ENCODE measurements around the gene PDHX. TPM values are rescaled to one million over a fixed set of nuclear protein-coding genes. Genes with fewer than 3 reads are reported as not detected.
"Not testable (repeated sequence)": the region's sequence is repeated elsewhere in the genome, so short reads cannot be mapped to it uniquely, and the experiment has no call there.

Gene PDHX
- total RNA-seq, 1 donor from 2014 or later, result 18.6 TPM

DNA sequence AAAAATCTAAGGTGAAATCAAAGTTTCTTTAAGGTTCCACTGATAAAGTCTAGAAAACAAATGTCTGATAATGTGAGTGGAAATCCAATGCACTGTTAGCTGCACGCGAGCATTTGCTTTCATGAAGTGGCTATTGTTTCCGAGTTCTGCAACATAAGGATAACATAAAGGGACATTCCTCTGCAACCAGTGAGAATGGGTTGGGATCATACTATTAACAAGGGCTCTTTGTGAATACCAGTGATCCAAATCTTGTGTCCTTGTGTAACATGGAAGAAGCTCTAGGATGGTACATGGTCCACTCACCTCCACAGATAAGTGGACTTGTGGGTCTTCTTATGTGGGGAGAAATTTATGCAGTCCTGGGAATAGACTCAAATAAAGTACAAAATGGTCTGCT is 24.8 kb upstream of the PDHX start:
- TF ChIP-seq, protein P1, sequence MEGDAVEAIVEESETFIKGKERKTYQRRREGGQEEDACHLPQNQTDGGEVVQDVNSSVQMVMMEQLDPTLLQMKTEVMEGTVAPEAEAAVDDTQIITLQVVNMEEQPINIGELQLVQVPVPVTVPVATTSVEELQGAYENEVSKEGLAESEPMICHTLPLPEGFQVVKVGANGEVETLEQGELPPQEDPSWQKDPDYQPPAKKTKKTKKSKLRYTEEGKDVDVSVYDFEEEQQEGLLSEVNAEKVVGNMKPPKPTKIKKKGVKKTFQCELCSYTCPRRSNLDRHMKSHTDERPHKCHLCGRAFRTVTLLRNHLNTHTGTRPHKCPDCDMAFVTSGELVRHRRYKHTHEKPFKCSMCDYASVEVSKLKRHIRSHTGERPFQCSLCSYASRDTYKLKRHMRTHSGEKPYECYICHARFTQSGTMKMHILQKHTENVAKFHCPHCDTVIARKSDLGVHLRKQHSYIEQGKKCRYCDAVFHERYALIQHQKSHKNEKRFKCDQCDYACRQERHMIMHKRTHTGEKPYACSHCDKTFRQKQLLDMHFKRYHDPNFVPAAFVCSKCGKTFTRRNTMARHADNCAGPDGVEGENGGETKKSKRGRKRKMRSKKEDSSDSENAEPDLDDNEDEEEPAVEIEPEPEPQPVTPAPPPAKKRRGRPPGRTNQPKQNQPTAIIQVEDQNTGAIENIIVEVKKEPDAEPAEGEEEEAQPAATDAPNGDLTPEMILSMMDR (IDR thresholded peaks at IDR 0.05), result no peak
- ChIA-PET CTCF (interaction anchor here (0.8 to 6.3 kb wide), 6 partner anchors 11 to 379 kb away, joined by 3 to 59 read pairs (median 5); partner anchors contain the start of gene ELF5), POLR2A (no interaction called here)
- peaks cover 5% of the 10 kb centered on the region for H3K9me3 Mint-ChIP-seq
- H3K27ac Mint-ChIP-seq, result no peak overlapping the region
- no peaks in the 10 kb centered on the region for H3K27me3 Mint-ChIP-seq
- ATAC-seq (ENCODE audit: low read depth), result no peak
- H3K4me1 Mint-ChIP-seq, result no peaks in the 10 kb centered on the region
- intact Hi-C loops (cut with micrococcal nuclease), result loop anchor here (1.0 kb wide), 2 partner anchors 305 to 378 kb away; partner anchors contain the start of gene ELF5
- no peak for DNase-seq
- no peak overlapping the region for H3K4me3 Mint-ChIP-seq
- peaks cover 37% of the 10 kb centered on the region for H3K36me3 Mint-ChIP-seq (ENCODE audit: low read depth)

DNA sequence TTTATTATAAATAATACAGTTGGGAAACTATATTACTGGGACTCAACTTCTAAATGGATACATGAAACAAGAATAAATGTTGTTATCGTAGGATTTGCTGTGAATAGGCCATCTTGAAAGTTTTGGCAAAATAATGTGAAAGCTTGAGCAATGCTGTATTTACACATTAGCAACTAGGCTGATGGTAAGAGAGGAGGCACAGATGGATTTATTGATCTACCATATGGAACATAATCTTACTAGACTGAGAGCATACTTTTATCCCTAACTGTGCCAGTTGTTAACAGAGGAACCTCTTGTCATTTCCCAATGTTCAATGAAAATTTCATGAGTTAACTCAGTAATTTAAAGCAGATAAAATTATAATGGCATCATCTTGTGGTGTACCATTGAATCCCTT is 23.0 kb upstream of the PDHX start:
- TF ChIP-seq, protein P1 (IDR thresholded peaks at IDR 0.05), result no peak
- Mint-ChIP-seq H3K27me3 (no peaks in the 10 kb centered on the region), H3K4me1 (no peaks in the 10 kb centered on the region), H3K27ac (no peak overlapping the region), H3K9me3 (peaks cover 13% of the 10 kb centered on the region), H3K36me3 (ENCODE audit: low read depth) (peaks cover 35% of the 10 kb centered on the region), H3K4me3 (no peak overlapping the region)
- ATAC-seq (ENCODE audit: low read depth), result no peak
- POLR2A ChIA-PET, result no interaction called here
- DNase-seq, result no peak
- intact Hi-C loops (cut with micrococcal nuclease), result no loop called here
- CTCF ChIA-PET, result interaction anchor here (1.4 to 6.3 kb wide), 3 partner anchors 22 to 381 kb away, joined by 3 to 59 read pairs (median 43); partner anchors contain the start of gene ELF5

DNA sequence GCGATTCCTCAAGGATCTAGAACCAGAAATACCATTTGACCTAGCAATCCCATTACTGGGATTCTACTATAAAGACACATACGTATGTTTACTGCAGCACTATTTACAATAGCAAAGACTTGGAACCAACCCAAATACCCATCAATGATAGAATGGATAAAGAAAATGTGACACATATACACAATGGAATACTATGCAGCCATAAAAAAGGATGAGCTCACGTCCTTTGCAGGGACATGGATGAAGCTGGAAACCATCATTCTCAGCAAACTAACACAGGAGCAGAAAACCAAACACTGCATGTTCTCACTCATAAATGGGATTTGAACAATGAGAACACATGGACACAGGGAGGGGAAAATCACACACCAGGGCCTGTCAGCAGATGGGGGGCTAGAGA is 20.2 kb upstream of the PDHX start:
- Mint-ChIP-seq H3K36me3 (ENCODE audit: low read depth) (peaks cover 36% of the 10 kb centered on the region), H3K9me3 (peaks cover 22% of the 10 kb centered on the region)
- DNase-seq; H3K4me1 Mint-ChIP-seq; H3K4me3 Mint-ChIP-seq; CTCF ChIA-PET; H3K27ac Mint-ChIP-seq; H3K27me3 Mint-ChIP-seq; POLR2A ChIA-PET; ATAC-seq (ENCODE audit: low read depth); intact Hi-C loops (cut with micrococcal nuclease): not testable (repeated sequence)

DNA sequence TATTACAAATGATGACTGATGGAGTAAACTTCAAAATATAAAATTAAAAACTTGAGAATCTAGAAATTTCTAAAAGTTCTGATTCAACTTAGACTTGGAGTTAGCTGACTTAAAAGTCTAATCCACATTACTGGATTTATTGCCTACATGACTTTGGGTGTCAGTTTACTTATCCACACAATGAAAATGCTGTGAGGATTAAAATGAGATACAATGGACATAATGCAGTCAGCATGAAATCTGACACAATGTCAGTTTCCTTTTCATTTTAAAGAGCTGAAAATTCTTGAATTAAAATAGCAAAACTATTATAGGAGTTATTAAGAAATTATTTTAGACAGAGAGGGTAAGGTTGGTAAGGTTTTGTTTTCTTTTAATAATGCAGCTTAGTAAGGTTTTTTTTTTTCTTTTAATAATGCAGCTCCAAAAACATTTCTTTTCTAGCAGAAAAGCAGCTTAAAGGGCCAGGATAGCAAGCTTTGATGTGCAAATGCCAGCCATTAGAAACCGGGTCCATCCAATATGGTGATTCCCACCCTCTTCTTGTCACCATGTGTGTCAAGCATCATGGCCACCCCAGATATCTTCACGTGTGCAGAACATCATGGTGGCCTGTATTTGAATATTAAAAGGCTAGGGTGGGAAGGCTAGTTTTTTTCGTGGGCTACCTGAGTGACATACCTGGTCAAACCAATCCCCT is 19.1 kb upstream of the PDHX start:
- intact Hi-C loops (cut with micrococcal nuclease), result no loop called here
- CTCF ChIA-PET, result no interaction called here
- H3K27me3 Mint-ChIP-seq, result no peaks in the 10 kb centered on the region
- POLR2A ChIA-PET, result interaction anchor here (0.6 kb wide), 1 partner anchor 1515 kb away, joined by 3 read pairs; no protein-coding TSS in a partner anchor
- DNase-seq (no peak), ATAC-seq (ENCODE audit: low read depth) (no peak)
- TF ChIP-seq, protein P1 (IDR thresholded peaks at IDR 0.05), result no peak
- H3K4me1 Mint-ChIP-seq, result no peaks in the 10 kb centered on the region
- H3K4me3 Mint-ChIP-seq, result no peak overlapping the region
- no peak overlapping the region for H3K27ac Mint-ChIP-seq
- H3K9me3 Mint-ChIP-seq, result peaks cover 26% of the 10 kb centered on the region
- peaks cover 36% of the 10 kb centered on the region for H3K36me3 Mint-ChIP-seq (ENCODE audit: low read depth)

DNA sequence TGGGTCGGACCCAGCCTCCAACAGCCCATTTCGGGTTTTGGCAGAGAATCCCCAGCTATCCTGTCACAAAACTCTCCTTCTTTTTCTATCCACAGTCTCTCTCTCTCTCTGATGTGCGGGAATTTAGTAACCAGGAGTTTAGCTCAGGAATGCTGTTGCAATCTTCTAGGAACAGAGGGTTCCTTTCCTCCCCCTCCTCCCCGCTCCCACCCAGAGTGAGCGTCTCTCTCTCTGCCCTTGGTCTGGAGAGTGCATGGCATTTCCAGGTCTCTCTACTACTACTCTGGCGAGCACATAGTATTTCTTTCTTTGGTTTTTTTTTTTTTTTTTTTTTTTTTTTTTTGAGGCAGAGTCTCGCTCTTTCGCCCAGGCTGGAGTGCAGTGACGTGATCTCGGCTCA is 17.9 kb upstream of the PDHX start:
- CTCF ChIA-PET, result no interaction called here
- POLR2A ChIA-PET, result no interaction called here
- intact Hi-C loops (cut with micrococcal nuclease), result no loop called here
- peaks cover 40% of the 10 kb centered on the region for H3K36me3 Mint-ChIP-seq (ENCODE audit: low read depth)
- no peaks in the 10 kb centered on the region for H3K4me1 Mint-ChIP-seq
- peaks cover 28% of the 10 kb centered on the region for H3K9me3 Mint-ChIP-seq
- TF ChIP-seq, protein P1 (IDR thresholded peaks at IDR 0.05), result no peak
- DNase-seq, result no peak
- H3K4me3 Mint-ChIP-seq, result no peak overlapping the region
- no peaks in the 10 kb centered on the region for H3K27me3 Mint-ChIP-seq
- H3K27ac Mint-ChIP-seq, result no peak overlapping the region
- ATAC-seq (ENCODE audit: low read depth), result no peak

All from activated B cell treated with CpG ODN at 0.5 μM for 24 hours (primary cell).